Measurements from ENCODE around the gene KIF16B.

- TF ChIP-seq CTCF (IDR thresholded peaks at IDR 0.05; ENCODE audit: borderline replicate concordance, extremely low read depth, low read length, poor library complexity, severe bottlenecking) (no peak), EZH2 (IDR thresholded peaks at IDR 0.05; ENCODE audit: borderline replicate concordance, low read depth, low read length, severe bottlenecking) (no peak)
Observed at GRCh38 chr20:16290358-16290757, 282.9 kb downstream of the KIF16B start.

Measured in DND-41 (cell line).